ENCODE results near the gene THOP1. TPM values are rescaled to one million over a fixed set of nuclear protein-coding genes. Genes with fewer than 3 reads are reported as not detected.
"Not testable (repeated sequence)": the region's sequence is repeated elsewhere in the genome, so short reads cannot be mapped to it uniquely, and the experiment has no call there.

THOP1 gene
- total RNA-seq, 1 donor from 2014 or later = 45.2 TPM

DNA sequence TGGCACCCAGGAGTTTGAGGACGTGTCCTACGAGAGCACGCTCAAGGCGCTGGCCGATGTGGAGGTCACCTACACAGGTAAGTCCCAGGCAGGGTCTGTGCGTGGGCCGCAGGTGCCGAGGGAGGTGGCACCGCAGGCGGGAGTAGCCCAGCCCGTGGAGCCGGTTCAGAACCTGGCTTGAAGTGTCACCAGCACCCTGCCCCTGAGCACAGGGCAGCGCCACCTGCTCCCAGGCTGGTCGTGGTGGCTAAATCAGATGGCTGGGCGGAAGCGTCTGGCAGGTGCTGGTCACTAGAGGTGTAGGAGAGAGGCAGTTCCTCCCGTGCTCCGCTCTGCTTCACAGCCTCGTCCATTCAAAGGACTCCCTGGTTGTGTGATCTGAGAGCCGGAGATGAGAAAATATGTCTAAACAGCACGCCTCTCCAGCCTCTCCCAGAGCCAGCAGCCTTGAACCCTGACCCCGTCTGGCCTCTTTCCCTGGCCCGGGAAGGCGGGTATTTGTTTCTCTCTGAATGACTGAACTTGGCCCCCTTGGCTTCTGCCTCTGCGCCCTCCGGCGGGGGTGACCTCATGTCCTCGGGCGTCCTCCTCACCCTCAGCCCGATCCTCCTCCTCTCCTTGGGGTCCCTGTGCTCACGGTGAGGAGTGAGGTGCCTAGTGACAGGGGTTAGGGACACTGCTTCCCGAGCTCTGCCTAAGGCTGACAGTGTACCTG is 5.4 kb downstream of the THOP1 start:
- no peaks in the 10 kb centered on the region for H3K27me3 Mint-ChIP-seq (ENCODE audit: unreplicated experiment)
- H3K4me3 Mint-ChIP-seq (ENCODE audit: unreplicated experiment) = no peak overlapping the region
- TF ChIP-seq CTCF (IDR thresholded peaks at IDR 0.05) = no peak
- DNase-seq (ENCODE audit: extremely low spot score, unreplicated experiment) = no peak
- no peaks in the 10 kb centered on the region for H3K9me3 Mint-ChIP-seq (ENCODE audit: unreplicated experiment)
- H3K4me1 Mint-ChIP-seq (ENCODE audit: unreplicated experiment) = peaks cover 8% of the 10 kb centered on the region
- H3K36me3 Mint-ChIP-seq (ENCODE audit: unreplicated experiment) = peaks cover 6% of the 10 kb centered on the region
- no peak overlapping the region for H3K27ac Mint-ChIP-seq (ENCODE audit: unreplicated experiment)

- Mint-ChIP-seq H3K4me1 (ENCODE audit: unreplicated experiment) (peaks cover 3% of the 10 kb centered on the region), H3K27me3 (ENCODE audit: unreplicated experiment) (no peaks in the 10 kb centered on the region), H3K27ac (ENCODE audit: unreplicated experiment) (no peak overlapping the region), H3K36me3 (ENCODE audit: unreplicated experiment) (peaks cover 8% of the 10 kb centered on the region), H3K9me3 (ENCODE audit: unreplicated experiment) (no peaks in the 10 kb centered on the region), H3K4me3 (ENCODE audit: unreplicated experiment) (no peak overlapping the region)
- no peak for DNase-seq (ENCODE audit: extremely low spot score, unreplicated experiment)
- no peak for TF ChIP-seq CTCF (IDR thresholded peaks at IDR 0.05)
These were observed 6.1 kb downstream of the THOP1 start for GRCh38 chr19:2791440-2791839.

GRCh38 chr19:2791876-2792275 is 6.6 kb downstream of the THOP1 start:
- H3K36me3 Mint-ChIP-seq (ENCODE audit: unreplicated experiment) = peaks cover 8% of the 10 kb centered on the region
- no peak for DNase-seq (ENCODE audit: extremely low spot score, unreplicated experiment)

DNA sequence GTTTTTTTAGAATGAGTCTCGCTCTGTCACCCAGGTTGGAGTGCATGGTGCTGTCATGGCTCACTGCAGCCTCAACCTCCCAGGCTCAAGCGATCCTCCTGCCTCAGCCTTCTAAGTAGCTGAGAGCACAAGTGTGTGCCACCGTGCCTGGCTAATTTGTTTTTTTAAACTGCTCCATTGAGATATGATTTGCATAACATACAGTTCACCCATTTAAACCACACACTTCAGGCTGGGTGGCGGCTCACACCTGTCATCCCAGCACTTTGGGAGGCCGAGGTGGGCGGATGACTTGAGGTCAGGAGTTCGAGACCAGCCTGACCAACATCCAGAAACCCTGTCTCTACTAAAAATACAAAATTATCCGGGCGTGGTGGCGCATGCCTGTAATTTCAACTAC is 7.4 kb downstream of the THOP1 start:
- not testable (repeated sequence) for H3K9me3 Mint-ChIP-seq (ENCODE audit: unreplicated experiment); H3K4me1 Mint-ChIP-seq (ENCODE audit: unreplicated experiment); DNase-seq (ENCODE audit: extremely low spot score, unreplicated experiment); H3K4me3 Mint-ChIP-seq (ENCODE audit: unreplicated experiment); H3K27me3 Mint-ChIP-seq (ENCODE audit: unreplicated experiment); H3K36me3 Mint-ChIP-seq (ENCODE audit: unreplicated experiment); H3K27ac Mint-ChIP-seq (ENCODE audit: unreplicated experiment)

More at GRCh38 chr19:2791876-2792275, 6.6 kb downstream of the THOP1 start:
- Mint-ChIP-seq H3K9me3 (ENCODE audit: unreplicated experiment) (no peaks in the 10 kb centered on the region), H3K27ac (ENCODE audit: unreplicated experiment) (no peak overlapping the region), H3K4me1 (ENCODE audit: unreplicated experiment) (peaks cover 3% of the 10 kb centered on the region), H3K27me3 (ENCODE audit: unreplicated experiment) (no peaks in the 10 kb centered on the region), H3K4me3 (ENCODE audit: unreplicated experiment) (no peak overlapping the region)
- TF ChIP-seq CTCF (IDR thresholded peaks at IDR 0.05) = no peak

DNA sequence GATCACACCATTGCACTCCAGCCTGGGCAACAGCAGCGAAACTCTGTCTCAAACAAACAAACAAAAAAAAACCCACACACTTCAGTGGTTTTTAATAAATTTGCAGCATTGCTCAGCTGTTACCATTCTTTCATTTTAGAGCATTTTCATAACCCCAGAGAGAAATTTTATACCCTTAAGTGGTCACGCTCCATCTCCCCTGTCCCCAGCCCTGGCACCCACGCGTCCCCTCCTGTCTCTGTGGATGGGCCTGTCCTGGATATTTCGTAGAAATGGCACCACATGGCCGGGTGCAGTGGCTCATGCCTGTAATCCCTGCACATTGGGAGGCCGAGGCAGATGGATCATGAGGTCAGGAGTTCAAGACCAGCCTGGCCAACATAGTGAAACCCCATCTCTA is 7.8 kb downstream of the THOP1 start:
- H3K4me1 Mint-ChIP-seq (ENCODE audit: unreplicated experiment) = no peaks in the 10 kb centered on the region
- peaks cover 8% of the 10 kb centered on the region for H3K36me3 Mint-ChIP-seq (ENCODE audit: unreplicated experiment)
- H3K9me3 Mint-ChIP-seq (ENCODE audit: unreplicated experiment) = no peaks in the 10 kb centered on the region
- no peaks in the 10 kb centered on the region for H3K27me3 Mint-ChIP-seq (ENCODE audit: unreplicated experiment)
- no peak for TF ChIP-seq CTCF (IDR thresholded peaks at IDR 0.05)
- no peak overlapping the region for H3K27ac Mint-ChIP-seq (ENCODE audit: unreplicated experiment)
- DNase-seq (ENCODE audit: extremely low spot score, unreplicated experiment) = no peak
- H3K4me3 Mint-ChIP-seq (ENCODE audit: unreplicated experiment) = no peak overlapping the region
